HG02610 (cell line): ENCODE results near the gene KCNQ1.

Source experiments
- ATAC-seq: cut with Tn5 transposase; IDR thresholded peaks from one replicate; pipeline ENCODE4 v1.9.1; 2021; ENCODE audit warnings: mild to moderate bottlenecking, moderate library complexity; ENCODE audit not compliant: unreplicated experiment

KCNQ1 gene

DNA sequence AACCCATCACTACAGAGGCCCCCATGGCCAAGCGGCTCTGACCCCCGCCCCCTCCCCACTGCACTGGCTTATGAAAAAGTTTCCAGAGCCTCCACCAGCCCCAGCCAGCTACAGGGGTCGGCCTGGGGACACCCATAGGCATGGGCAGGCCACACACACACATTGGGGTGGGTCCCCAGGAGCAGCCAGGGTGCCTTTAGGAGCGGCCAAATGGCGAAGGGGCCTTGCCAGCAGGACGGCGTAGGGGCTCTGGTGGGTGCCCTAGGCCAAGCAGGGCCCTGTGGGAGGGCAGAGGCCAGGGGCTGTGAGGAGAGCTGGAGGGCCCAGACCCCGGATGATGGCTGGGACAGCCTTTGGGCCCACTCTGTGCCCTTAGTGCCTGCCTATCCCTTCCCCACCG lies 34.2 kb upstream of the KCNQ1 start:
- no peak for ATAC-seq

DNA sequence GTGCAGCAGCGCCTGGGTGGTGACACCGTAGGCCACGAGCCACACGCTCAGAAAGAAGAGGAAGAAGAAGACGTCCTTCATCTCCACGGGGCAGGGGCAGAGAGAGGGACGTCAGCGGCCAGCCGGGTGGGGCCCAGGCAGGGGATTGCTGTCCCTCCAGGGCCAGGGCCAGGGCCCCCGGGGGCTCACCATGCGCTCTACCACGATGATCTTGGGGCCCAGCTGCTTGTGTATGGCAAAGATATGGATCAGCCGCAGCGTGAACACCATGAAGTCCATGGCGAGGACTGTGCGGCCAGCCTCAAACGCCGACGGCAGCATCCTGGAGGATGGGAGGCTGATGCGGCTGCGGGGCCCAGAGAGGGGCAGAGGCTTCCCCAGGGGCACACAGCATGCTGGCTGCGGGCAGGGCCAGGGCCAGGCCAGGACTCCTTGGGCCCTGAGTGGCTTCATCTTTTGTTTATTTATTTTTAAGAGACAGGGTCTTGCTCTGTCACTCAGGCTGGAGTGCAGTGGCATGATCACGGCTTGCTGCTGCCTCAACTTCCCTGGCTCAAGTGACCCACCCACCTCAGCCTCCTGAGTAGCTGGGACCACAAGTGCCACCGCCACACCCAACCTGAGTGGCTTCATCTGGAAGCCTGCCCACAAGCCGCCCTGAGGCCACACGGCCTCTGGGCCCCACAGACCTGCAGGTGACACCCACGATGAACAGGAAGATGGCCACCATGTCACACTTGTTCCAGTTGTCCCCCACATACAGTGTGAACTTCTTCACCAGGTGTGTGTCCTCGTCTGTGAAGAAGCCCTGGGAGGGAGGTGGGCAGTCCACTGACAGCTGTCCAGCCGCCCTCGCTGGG lies 33.1 kb upstream of the KCNQ1 start:
- no peak for ATAC-seq

DNA sequence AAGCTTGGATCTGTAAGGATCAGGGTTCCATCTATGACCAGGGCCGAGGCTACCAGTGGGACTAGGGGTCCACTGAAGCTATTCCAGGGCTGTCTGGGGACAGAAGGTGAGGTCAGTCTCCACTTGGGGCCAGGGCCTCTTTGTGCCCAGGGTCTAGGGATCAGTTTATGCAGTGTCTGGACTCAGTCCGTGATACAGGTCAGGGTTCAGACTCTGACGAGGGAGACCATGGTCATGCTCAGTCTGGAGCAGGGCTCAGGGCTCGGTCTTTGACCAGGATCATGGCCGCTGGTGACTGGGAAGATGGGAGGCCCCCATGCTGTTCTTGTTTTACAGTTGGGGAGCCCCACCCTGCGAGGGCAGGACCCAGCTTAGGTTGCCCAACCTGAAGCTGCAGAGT lies 32.5 kb upstream of the KCNQ1 start:
- no peak for ATAC-seq

DNA sequence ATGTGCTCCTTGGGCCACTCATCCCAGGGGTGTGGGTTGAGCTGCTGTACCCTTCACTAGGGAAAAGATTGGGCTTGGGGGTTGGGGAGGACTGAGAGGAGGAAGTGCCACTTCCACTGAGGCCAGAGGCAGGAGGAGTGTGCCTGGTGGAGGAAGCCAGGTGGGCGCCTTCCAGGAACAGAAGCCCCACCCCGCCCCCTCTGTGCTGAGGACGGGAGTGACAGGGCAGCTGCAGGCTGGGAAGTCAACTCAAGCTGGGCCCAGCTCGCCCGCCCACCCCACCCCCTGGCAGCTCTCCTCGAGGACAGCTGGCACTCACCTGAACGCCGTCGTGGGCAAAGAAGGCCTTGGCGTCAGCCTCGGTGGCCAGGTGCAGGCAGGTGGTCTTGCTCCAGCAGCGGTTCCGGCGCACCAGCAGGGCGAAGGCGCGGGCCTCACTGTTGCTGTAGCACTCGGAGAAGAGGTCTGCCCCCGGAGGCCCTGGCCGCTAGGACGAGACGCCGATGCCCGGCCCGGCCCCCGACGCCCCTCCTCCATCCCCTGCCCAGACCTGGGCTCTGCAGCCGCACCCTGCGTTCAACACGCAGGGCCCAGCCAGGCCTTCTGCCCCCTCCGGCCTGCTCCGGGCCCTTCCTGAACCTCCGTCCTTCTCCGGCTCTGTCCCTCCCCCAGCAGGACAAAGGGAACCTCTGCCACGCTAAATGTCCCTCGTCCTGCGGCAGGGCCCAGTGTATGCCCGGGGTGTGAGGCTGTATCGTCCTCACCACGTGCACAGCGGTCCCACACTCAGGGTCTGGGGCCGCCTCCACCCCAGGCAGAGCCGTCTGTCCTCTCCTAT lies 30.8 kb upstream of the KCNQ1 start:
- no peak for ATAC-seq

DNA sequence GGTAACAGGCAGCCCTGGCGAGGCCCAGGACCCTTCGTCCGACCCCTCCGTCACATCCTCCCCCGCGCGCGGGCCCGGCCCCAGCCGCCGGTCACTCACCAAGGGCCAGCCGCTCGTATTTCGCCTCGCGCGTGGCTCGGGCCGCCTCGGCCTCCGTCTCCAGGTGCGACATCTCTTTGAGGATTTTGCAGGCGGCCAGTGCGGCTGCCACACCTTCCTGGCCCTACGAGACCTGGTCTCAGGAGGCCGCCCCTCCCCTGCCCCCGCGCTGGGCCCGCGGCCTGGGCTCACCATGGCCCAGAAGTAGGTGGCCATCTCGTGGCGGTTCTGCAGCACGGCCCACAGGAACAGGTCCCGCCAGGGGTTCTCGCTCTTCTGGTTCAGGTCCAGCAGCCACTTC lies 30.2 kb upstream of the KCNQ1 start:
- no peak for ATAC-seq

DNA sequence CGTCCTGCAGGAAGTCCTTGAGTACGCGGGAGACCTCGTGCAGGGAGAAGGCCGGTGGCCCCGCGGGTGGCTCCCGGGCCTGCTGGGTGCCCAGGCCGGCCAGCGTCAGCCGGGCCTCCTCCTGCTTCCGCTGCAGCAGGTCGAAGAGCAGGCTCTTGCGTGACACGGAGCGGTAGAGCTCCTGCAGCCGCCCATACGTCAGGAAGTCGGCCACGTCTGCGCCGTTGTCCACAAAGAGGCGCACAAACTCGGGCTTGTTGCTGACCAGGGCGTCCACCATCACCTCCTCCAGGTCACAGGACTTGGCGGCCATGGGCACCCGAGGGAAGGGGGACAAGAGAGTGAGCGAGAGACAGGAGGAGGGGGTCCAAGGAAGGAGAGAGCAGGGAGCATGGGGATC lies 29.6 kb upstream of the KCNQ1 start:
- ATAC-seq: no peak

DNA sequence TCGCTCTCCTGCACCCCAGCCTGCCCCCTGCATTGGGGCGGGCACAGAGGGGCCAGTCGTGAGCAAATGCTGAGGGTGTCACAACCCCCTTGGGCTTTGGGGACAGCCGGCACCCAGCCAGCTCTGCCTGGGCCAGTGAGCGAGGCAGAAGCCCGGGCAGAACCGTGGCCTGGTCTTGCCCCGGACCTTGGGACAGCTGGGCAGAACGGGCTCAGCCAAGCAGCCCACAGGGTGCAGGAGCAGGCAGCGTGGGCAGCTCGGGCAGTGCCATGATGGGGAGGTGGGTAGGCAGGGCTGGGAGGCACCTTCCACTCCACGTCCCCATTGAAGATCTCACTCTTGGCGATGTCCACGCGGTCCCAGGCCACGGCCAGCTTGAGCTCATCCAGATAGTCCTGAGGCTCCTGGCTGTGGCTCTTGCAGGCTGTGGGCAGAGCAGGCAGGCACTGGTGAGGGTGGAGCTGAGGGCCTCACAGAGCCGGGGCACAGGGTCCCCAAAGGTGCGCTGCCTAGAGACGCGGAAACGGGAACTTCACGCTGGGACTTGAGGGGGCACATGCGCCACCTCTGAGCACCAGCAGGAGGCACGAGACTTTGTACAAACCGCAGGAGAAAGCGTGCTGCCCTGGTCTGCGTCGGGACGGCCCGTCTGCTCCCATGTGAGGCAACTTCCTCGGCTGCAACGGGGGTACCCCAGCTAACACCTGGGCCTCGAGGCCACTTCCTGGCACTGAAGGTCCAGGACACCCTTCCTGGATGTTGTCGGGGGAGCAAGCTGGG lies 29.0 kb upstream of the KCNQ1 start:
- no peak for ATAC-seq

DNA sequence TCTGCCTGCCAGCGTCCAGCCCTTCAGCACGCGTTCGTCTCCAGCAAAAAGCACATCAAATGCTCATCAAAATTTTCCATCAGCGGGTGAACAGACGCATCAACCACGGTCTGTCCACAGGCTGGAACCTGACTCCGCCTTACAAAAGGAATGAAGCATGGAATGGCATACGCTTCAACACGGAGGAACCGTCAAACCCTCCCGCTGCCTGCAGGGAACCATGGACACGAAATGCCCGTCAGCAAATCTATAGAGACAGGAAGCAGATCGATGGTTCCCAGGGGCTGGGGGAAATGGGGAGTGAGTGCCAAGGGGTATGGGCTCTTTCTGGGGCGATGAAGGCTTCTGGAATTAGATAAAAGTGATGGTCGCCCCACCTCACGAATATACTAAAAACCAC lies 28.0 kb upstream of the KCNQ1 start:
- ATAC-seq: no peak

DNA sequence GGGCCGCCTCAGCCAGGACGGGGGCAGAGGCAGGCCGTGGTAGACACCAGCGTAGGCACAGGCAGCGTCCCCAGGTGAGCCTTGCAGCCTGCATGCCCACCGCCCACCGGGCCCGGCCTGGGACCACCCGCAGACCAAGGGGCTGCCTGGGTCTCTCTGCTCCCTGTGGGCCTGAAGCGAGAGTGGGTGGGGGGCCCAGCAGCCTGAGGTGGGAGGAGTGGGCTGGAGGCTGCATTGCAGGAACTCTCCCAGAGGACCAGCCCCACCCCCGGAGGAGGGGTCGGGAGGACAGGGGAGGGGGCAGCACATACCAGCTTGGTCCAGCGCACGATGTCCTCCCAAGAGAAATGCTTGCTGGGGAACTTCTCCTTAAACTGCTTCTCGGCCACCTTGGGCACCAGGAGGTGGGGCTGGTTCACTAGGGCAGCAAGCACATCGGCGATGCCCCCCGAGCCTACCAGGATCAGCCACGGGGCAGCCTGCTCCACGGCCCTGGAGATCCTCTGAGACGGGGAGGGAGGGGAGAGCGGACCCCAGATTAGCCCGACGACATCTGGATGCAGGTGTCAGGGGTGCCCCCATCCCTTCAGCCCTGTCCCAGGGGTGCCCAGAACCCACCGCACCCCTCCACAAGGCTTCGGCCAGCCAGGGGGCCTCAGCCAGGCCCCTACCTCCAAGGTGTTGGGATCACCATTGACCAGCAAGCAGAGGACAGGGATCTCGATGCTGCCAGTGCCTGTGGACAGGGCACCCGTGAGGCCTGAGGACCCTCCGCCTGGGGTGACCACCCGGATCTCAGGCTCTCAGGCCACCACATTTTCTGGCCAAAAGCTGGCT lies 26.7 kb upstream of the KCNQ1 start:
- ATAC-seq: no peak

DNA sequence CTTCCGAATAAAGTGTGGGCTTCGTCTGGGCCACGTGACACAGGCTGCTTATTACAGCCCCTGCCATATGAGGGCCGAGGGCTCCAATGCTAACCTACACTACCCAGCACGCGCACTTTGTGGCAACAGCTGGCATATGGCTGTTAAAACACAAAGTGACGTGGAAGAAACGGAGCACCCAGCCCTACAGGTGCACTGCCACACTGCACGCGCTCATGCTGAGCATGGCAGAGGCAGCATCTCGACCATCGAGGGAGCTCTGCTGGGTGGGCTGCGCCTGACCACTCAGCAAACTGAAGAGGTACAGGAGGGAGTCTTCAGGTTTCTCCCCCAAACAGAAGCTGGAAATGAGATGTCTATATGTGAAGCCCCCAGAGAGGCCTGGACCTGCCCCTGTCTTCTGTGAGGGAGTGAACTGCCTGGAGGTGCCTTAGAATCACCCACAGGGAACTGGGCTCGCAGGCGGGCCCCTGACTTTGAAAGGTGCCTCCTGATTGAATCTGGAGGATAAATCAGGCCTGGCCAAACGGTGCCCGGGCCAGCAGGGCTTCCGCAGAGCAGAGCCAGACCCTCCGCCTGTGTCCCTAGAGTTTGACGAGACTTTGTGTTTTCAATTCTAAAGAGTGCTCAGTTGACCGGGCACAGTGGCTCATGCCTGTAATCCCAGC lies 26.0 kb upstream of the KCNQ1 start:
- ATAC-seq: no peak

DNA sequence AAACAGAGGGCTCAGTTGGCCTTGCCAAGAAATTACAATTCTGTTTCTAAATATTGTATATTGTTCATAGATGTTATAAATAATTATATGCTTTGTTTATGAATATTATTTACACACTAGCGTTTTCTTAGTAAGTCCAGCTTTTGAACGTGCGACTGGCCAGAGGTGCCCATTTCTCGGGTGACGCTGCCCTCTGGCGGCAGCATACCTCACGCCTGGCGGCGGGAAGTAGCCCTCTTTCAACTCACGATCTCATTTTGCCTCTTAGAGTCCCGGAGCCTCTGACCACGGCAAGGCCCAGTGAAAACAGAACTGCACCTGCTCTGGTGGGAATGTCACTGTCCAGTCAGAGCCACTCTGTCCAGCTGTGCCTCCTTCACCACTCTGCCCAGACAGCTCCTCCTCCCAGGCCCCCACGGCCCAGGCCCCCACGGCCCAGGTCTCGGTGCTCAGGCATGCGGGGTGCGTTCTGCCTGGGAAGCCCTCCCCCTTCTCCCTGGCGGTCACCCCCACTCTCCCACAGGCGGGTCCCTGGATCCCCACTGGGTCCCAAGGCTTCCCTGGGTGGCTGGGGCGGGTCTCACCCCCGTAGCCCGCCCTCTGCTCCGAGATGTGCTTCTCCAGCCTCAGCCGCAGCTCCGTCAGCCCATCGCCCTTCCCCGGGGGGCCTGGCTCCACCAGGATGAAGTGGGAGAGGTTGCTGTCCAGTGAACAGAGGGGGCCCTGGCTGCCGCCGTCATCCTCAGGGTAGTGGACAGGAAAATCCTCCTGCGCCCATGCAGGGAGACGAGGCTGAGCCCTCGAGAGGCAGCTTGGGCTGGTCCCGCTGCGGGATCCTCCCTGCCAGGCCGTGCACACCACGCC lies 24.9 kb upstream of the KCNQ1 start:
- no peak for ATAC-seq

DNA sequence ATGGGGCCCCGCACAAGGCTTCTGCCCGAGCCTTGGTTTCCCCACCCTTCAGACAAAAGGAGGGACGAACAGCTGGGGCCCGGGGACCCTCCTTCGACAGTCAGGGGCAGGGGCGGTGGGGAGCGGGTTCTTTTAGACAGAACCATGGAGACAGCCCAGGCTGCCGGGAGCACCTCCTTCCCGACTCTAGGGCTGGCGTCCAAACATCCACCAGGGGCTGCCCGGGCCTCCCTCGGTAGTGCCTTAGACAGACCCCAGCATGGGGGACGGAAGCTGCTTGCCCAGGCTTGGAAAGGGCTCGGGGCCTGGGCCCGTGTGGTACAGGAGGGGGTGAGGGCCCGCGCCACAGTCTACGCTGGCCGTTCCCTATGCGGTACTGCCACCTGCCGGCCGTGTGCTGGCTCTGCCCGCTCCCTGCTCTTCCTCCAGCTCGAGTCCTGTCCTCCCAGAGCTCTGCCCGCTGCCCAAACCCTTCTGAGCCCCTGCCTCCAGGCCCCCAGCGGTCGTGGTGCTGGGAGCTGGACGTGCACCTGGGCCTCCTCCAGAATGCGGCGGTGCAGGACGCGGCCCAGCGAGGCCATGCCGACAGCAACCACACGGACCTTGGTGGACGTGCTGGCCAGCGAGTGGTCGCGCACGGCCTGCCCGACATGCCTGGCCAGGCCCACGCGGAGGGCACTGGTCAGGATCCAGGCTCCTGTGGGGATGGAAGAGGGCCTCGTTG lies 24.1 kb upstream of the KCNQ1 start:
- peak; percentile 43 for ATAC-seq

DNA sequence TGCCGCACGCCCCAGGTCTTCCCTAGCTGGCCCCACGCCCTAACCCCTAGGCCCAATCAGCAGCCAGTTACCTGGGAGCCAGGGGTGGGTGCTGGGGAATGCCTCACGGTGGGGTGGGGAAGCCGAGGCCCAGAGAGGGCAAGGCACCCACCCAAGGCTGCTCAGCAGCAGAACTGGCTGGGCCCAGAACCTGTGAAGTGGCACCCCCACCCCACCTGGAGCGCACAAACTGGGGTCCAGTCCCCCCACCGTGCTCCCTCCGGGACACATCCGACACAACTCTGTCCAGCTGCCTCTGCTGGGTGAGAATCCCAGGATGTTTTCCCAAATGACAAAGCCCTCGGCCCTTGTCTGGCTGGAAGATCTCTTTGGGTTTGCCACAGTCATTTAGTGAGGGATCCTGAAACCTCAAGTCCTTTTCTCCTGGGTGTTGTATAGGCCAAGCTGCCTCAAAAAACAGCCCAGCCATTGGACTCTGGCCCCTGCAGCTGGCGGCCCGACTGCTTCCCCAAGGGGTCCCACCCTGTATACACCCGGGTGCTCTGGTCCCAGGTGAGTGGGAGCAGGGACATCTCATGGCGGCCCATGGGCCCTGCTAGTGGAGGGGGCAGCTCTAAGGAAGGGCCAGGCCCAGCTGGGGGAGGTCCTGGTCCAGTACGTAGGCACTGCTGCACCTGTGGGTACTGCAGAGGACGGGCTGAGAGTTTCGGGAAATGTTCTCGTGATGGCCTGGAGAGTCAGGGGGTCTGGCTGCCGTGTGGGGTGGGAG lies 23.4 kb upstream of the KCNQ1 start:
- ATAC-seq: no peak

DNA sequence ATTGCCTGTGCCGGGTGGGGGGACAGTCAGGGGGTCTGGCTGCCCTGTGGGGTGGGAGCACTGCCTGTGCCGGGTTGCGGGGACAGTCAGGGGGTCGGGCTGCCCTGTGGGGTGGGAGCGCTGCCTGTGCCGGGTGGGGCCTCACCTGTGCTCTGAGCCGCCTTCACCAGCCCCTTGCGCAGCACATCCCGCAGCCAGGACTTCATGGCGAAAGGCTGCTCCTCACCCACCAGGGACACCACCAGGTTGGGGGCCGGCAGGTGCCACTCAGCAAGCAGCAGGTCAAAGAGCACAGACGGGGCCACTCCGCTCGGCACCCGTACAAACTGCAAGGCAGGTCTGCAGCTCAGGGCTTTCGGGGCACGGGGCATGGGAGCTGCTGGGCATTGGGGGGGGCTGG lies 22.8 kb upstream of the KCNQ1 start:
- no peak for ATAC-seq

DNA sequence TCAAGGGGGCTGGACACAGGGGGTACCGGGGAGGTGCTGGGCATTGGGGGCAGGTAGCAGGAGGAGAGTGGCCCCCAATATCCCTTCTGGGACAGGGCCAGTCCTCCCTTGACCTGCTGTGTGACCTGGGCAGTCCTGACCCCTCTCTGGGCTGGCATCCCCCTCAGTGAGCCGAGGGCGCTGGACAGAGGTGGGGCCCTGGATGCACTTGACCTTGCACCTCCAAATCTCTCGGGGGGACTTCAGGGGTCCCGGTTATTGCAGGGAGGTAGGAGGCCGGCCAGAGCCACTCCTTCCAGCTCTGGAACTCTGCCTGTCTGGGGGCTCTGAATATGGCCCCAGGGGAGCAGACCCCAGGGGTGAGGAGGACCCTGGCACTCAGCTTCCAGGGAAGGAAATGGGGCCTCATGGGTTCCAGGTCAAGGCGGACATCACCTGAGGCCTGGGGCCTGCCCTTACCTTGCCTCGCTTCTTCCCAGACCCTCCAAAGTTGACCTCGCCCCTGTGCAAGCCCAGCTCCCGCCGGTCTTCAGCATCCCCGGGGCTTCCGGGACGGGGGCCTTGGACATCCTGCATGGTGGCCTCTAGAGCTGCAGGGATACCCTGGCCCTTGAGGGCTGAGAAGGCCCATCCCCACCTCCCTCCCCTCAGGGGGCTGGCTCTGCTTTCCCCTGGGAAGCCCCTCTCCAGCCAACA lies 22.2 kb upstream of the KCNQ1 start:
- no peak for ATAC-seq

DNA sequence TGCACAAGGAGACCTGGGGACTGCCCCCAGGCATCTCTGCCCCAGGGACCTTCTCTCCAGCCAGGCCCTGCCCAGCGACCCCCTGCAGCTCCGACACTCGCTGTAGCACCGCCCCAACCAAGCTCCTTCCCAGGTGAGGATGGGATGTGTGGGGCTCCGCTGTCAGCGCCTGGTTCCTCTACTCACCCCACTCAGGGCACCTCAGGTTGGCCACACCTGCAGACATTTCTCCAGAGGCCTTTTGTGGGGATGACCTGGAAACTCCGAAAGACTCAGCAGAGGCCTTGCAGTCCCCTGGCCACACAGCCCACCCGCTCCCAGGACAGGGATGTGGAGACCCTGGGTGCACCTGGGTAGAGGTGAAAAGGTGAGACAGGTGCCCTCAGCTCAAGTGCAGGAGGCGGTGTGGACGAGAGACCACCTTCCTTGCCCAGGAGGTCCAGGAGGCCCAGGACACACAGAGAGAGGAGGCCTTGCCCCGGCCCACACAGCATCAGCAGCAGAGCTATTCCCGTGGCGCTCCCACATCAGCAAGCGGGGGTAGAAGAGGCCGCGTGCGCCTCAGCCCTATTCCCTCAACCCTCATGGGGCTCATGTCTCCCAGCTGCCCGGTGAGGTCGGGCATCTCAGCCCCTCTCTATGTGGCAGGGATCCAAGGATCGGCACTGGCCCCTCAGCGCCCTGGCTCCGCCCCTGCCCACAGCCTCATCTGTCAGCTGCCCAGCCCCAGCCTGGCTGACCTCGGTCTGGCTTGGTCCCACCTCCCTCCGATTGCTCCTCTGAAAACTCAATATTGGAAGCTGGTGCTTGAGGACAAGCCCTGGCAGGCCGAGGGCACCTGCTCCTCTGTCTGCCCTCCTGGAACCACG lies 21.4 kb upstream of the KCNQ1 start:
- no peak for ATAC-seq
